HG02870 (cell line): ENCODE results near the gene TH.
"Not testable (repeated sequence)": the region's sequence is repeated elsewhere in the genome, so short reads cannot be mapped to it uniquely, and the experiment has no call there.

Experiments used
- ATAC-seq: cut with Tn5 transposase; IDR thresholded peaks from one replicate; pipeline ENCODE4 v1.9.1; 2021; ENCODE audit warnings: mild to moderate bottlenecking, moderate library complexity; ENCODE audit not compliant: unreplicated experiment

Gene TH

GRCh38 chr11:2196970-2197770 is 25.6 kb upstream of the TH start:
- no peak for ATAC-seq

- ATAC-seq, result no peak
These were observed 24.1 kb upstream of the TH start for GRCh38 chr11:2195756-2196088.

- ATAC-seq, result no peak
These were observed 23.5 kb upstream of the TH start for GRCh38 chr11:2194877-2195755.

GRCh38 chr11:2193888-2194595 is 22.4 kb upstream of the TH start:
- not testable (repeated sequence) for ATAC-seq

- ATAC-seq, result no peak
These were observed 21.7 kb upstream of the TH start for GRCh38 chr11:2193099-2193887.

GRCh38 chr11:2192435-2192834 is 20.8 kb upstream of the TH start:
- no peak for ATAC-seq

- ATAC-seq, result no peak
These were observed 20.3 kb upstream of the TH start for GRCh38 chr11:2191883-2192282.

GRCh38 chr11:2190657-2191471 is 19.2 kb upstream of the TH start:
- no peak for ATAC-seq

GRCh38 chr11:2189938-2190656 is 18.5 kb upstream of the TH start:
- ATAC-seq, result no peak

- no peak for ATAC-seq
These were observed 17.1 kb upstream of the TH start for GRCh38 chr11:2188745-2189144.

- no peak for ATAC-seq
These were observed 15.7 kb upstream of the TH start for GRCh38 chr11:2187280-2187707.

- ATAC-seq, result no peak
These were observed 15.2 kb upstream of the TH start for GRCh38 chr11:2186669-2187279.

GRCh38 chr11:2185324-2186085 is 13.9 kb upstream of the TH start:
- ATAC-seq, result no peak

GRCh38 chr11:2182692-2183474 is 11.3 kb upstream of the TH start:
- no peak for ATAC-seq

GRCh38 chr11:2182075-2182474 is 10.5 kb upstream of the TH start:
- no peak for ATAC-seq

- ATAC-seq, result no peak
These were observed 9.3 kb upstream of the TH start for GRCh38 chr11:2180789-2181370.

- ATAC-seq, result no peak
These were observed 8.7 kb upstream of the TH start for GRCh38 chr11:2180347-2180746.
